T-helper 1 cell treated with Interleukin-12 subunit alpha and Interleukin-12 subunit beta and Interleukin-4 antibody, amounts not matched to agents 30 ng/mL and 1 ng/mL, for 36 hours (primary cell): ENCODE data around the gene APRT. TPM values are rescaled to one million over a fixed set of nuclear protein-coding genes. Genes with fewer than 3 reads are reported as not detected.

Source experiments
- intact Hi-C: fragments of 100-400 bp; cut with micrococcal nuclease; formaldehyde crosslinking; loops from one replicate; pipeline ENCODE4 v1.15.1; 2024
- total RNA-seq: library from RNA; stranded (reverse); gene quantifications from 2 replicates; pipeline ENCODE4 v1.2.3, GENCODE V29; 2022

APRT gene
- total RNA-seq, 1 donor from 2014 or later: 164 TPM

DNA sequence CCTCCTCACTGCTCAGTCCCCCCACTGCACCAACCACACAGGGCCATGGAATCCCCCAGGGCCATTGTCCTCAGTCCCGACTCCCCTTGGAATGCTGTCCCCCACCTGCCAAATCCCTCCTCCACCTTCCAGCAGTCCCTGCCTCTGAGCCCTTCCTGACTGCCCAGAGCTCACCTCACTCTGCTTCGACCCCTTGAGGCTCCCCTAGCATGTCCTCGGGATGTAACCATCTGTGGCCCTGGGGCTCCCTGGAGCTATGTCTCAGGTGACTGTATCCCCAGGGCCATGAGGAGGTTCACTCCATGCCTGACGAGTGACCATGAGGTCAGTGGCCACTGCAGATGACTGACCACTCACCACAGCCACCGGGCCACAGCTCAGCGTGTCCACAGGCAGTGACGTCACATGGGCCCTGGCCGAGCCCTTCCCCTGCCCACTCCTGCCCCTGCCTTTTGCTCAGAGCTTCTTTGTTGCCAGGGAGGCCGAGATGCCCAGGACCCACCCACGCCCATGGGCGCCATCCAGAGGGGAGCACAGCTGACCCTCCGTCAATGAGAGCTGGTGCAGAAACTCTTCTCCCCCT is 19.0 kb downstream of the APRT start:
- intact Hi-C loops: no loop called here

- intact Hi-C loops: no loop called here
These were observed 19.6 kb downstream of the APRT start for GRCh38 chr16:88792078-88792550.

GRCh38 chr16:88790312-88791211 is 21.2 kb downstream of the APRT start:
- intact Hi-C loops: no loop called here

GRCh38 chr16:88789594-88789993 is 22.1 kb downstream of the APRT start:
- intact Hi-C loops: loop anchor here (5.0 kb wide), 1 partner anchor 127 kb away; the partner anchor contains the start of gene MVD

- intact Hi-C loops: loop anchor here (5.0 kb wide), 1 partner anchor 126 kb away; the partner anchor contains the start of gene MVD
These were observed 23.0 kb downstream of the APRT start for GRCh38 chr16:88788749-88789148.

DNA sequence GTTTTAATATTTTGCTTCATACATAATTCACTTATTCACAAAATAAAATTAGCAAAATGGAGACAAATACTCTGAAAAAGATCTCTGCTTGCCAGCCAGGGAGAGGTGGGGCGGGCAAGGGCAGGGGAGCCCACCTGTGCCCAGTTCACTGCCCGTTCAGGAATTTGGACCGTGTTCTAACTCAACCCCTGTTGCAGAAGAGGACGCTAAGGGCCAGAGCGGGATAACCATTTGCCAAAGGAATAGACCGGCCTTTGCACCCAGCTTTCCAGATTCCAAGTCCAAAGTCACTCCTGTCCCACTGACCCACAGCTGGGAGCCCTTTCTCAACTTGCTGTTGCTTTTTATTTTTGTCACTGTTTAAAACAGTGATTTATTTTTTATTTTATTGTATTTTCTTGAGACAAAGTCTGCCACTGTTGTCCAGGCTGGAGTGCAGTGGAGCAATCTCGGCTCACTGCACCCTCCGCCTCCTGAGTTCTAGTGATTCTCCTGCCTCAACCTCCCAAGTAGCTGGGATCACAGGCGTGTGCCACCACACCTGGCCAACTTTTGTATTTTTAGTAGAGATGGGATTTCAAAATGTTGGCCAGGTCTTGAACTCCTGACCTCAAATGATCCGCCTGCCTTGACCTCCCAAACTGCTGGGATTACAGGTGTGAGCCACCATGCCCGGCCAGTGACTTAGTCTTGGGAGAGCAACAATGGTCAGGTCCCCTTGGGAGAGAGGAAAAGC is 24.0 kb downstream of the APRT start:
- intact Hi-C loops: loop anchor here (5.0 kb wide), 1 partner anchor 125 kb away; the partner anchor contains the start of gene MVD

DNA sequence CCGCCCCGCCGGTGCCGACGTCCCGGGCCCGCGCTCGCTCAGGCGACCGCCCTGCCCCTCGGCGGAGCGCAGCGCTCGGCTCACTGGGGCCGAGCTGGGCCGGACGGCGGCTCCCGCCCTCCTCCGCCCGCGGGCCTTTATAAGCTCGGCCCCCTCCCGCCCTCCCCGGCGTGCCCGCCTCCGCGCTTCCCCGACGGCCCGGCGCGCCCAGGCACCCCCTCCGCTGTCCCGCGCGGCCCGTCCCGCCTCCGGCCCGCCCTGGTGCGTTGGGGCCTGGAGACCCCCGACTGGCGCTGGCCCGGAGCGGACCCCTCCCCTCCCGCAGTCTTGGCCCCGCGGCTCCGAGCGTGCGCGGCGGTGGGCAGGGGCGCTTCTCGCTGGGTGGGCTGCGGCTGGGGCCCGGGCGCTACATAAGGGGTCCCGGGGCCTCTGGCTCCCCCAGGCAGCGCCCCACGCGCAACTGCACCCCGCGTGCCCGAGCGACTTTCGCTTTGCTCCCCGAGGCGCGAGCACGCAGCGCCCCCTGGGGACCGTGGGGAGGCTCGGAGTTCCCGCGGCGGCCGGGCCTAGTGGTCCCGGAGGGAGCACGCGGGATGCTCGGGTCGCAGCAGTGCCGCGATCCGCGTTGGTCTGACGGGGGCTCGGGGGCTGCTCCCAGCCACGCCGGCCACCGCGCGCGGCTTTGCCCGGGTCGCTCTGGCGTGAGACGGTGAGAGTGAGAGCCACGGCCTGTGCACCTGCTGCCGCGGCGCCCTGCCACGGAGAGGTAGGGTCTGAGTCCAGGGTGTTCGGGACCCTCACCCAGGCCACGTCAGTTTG is 26.4 kb downstream of the APRT start, which contains the start of gene PIEZO1:
Gene PIEZO1, minus strand, starts transcription at position 115 of the 819 bp plus-strand sequence. CDS start 256 bp downstream, outside the sequence.
- intact Hi-C loops: loop anchor here (1.0 to 5.0 kb wide), 5 partner anchors 17 to 330 kb away; partner anchors contain the start of gene MVD

DNA sequence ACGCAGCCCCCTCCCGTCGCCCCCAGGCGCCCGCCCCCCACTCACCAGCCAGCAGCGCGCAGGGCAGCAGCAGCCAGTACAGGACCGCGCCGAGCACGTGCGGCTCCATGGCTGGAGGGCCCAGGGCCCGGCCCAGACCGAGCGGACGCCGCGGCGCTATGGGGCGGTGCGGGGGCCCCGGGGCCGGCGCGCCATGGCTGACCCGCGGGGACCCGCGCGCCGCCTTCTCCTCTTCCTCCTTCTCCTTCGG is 26.9 kb downstream of the APRT start:
- intact Hi-C loops: loop anchor here (1.0 to 5.0 kb wide), 6 partner anchors 18 to 331 kb away; partner anchors contain the start of genes MVD and TRAPPC2L

DNA sequence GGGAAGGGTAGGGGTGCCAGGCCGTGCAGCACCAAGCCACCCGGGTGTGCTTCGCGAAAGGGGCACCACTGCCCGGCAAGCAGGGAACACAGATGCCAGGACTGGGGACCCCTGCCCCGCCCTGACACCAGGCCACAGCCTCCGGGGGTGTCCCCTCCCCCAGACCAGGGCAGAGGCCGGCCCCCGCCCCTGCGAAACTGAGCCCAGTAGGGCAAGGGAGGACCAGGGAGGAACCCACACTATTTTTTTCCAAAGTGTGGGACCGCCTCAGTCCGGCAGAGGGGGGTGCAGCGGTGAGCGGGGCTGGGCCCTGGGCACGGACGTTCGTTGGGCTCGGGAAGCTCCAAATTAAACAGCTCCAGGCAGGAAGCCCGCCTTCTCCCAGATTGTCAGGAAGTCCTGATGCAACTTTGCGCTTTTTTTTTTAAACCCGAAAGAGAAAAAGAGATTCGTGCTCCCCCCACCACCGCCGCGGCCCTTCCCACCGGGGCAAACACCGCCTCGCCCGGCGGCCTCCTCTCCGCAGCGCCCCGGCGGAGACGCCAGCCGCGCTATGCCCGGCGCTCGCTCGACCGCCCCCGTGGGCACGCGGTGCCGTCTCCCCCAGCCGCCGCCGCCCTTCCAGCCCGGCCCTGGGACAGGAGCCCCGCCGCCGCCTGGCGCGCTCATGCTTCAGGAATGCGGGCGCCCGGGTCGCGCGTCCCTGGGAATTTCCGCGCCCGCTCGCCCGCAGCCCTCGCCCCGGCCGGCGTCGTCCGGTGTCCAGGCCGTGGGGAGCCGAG is 27.5 kb downstream of the APRT start:
- intact Hi-C loops: loop anchor here (1.0 kb wide), 1 partner anchor 73 kb away; the partner anchor contains the start of gene TRAPPC2L

GRCh38 chr16:88783391-88784073 is 28.2 kb downstream of the APRT start:
- intact Hi-C loops: loop anchor here (1.0 kb wide), 1 partner anchor 74 kb away; the partner anchor contains the start of gene TRAPPC2L

- intact Hi-C loops: no loop called here
These were observed 29.0 kb downstream of the APRT start for GRCh38 chr16:88782454-88783390.

DNA sequence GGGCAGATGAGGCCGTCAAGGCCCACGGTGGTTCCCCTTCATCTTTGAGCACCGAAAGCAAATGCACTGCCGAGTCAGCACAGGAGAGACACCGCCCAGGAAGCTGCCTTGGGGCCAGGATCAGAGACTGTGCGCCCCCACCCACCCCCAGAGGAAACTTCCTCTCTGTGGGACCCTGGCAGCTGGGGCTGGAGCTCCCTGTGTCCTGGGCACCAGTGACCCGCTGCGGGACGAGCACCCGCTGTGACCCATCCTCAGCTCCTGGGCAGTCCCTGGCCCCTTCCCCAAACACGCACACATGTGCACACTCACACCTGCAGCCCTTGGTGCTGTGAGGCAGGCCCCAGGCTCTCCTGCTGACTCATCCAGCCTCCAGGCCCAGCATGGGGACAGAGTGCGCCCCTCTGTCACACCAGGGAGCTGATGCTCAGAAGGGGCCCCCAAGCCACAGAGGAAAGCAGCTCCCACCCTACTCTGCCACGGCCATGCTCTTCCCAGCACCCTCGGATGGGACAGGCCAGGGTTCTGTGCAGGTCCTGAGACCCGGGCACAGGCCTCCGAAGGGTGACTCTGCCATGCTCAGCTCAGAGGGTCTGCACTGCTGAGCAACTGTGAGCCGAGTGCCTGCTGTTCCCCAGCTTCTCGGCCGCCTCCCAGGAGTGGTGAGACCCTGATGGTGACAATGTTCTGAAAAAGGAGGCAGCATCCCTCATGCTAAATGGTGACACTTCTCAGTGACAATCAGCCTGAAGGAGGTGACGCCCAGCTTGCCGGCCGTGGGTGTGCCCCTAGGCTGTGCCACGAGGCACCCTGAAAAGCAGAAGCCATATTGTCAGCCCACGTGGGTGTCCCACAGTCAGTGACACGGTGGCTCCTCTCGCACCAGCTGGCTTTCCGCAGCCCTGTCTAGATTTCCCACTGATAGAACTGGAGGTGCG is 30.3 kb downstream of the APRT start:
- intact Hi-C loops: loop anchor here (1.0 to 2.0 kb wide), 4 partner anchors 31 to 100 kb away; no protein-coding TSS in a partner anchor

DNA sequence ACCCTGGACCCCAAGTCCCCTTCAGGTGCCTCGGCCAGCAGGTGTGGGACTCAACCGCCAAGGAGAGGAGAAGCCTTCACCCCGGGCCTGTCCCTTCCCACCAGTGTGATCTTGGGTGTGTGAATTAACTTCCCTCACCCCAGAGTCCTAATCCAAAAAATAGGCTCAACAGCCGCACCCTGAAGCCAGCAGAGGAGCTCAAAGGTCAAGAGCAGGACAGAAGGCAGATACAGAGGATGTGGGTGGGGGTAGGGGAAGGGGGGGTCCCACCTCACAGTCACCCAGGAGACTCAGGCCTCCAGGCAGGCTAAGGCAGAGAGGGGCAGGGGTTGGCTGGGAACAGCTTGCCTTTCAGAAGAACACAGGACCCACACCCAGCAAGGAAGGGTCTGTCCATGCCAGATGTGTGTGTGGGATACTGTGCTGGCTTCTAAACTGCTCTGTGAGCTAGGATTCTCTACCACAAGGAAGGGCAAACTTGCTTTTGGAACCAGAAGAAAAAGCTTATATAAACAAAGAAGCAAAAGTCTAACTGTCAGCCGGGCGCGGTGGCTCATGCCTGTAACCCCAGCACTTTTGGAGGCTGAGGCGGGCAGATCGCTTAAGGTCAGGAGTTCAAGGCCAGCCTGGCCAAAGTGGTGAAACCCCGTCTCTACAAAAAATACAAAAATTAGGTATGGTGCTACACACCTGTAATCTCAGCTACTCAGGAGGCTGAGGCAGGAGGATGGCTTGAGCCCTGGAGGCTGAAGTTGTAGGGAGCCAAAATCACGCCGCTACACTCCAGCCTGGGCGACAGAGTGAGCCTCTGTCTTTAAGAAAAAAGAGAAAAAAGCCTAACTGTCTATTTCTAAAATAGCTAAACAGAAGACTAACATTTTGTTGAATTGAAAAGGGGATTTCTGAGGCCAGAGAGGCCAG is 31.3 kb downstream of the APRT start:
- intact Hi-C loops: loop anchor here (1.0 to 2.0 kb wide), 4 partner anchors 32 to 99 kb away; no protein-coding TSS in a partner anchor

DNA sequence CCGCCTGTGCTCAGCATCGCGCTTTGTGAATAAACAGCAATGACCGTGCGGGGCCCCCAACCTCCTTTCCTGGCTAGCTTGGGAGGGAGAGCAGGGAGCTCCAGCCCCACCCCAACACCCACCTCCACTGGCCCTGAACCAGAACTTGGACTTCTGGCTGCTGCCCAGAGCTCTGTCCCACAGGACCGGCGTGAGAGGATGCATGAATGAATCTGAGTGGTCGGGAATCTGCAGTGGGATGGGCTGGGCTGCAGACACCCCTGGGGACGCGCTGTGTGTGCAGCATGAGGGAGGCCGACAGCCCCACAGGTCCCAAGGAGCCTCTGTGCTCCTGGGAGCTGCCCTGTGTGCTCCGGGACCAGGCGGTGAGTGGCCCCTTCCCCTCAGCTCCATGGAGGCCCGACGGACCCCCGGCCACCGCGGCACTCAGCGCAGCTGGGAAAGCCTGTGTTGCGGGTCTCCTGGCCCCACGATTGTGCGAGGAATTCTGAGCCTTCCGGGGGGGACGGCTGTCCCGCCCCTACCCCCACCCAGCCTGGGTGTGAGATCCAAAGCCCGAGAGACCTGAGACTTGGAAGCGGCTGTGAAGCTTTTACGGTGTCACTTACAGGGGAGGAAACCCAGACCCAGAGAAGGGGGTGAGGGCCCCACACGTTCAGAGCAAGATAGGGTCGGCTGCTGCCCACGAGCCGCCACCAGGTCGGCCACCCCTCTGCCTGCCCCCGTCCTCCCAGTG is 32.2 kb downstream of the APRT start:
- intact Hi-C loops: loop anchor here (2.0 kb wide), 1 partner anchor 75 kb away; no protein-coding TSS in a partner anchor

DNA sequence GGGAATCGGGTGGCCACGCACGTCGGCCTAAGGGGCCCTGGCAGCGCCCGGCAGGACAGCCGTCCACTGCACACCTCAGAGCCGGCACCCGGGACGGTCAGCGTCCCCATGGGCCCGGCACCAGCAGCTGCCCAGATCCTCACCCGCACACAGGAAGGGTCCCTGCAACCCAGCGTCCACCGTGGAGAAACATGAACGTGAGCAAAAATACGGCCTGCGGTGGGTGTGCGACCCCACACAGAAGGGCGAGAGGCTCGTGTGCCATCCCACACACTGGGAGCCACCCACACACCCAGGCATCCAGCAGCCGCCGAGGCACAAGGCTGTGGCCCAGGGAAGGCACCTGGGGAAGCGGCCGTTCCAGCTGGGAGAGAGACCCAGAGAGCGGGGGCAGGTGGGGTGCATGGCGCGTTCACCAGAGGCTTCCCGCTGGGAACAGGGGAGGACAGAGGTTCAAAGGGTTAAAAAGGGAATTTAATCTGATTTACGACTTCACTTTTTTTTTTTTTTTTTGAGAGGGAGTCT is 33.1 kb downstream of the APRT start:
- intact Hi-C loops: no loop called here
